GM19035 (cell line): ENCODE measurements around the gene FHL1.
A peak's percentile ranks its signal among the peaks of the same experiment; 100 is the strongest.
"Not testable (repeated sequence)": the region's sequence is repeated elsewhere in the genome, so short reads cannot be mapped to it uniquely, and the experiment has no call there.

Experiments
- ATAC-seq: cut with Tn5 transposase; IDR thresholded peaks from one replicate; pipeline ENCODE4 v1.9.1; 2021; ENCODE audit not compliant: unreplicated experiment

The FHL1 gene

DNA sequence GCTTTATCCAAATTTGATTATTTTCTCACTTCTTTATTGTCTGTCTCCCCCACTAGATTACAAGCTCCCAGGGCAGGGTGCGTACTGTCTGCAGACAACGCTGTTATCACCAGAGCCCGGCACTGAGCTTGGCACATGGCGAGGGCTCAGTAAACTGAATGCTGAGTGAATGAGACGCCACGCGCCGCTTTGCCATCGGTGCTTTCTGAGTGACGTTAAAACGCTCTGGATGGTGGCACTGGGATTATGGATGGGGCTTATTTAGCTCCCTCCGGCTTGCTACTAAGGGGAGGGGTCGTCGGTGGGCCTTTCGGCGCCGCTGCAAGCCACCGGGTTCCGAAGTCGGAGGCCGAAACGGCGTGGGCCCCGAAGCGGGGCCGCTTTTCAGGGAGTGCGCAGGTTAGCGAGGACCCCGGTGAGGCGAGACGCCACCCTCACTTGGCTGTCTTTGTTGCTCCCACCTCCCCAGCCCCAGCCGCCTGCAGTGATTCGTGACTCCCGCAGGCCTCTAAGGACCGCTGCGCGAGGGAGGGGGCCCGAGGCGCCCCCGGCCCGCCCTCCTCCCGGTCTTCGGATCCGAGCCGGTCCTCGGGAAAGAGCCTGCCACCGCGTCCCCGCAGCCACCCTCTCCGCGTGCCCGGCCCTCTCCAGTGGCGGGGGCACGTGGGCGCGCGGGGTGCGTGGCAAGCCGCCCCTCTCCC is 569 bp upstream of the FHL1 start:
- no peak for ATAC-seq

GRCh38 chrX:136147976-136148375 is 643 bp downstream of the FHL1 start:
- no peak for ATAC-seq

DNA sequence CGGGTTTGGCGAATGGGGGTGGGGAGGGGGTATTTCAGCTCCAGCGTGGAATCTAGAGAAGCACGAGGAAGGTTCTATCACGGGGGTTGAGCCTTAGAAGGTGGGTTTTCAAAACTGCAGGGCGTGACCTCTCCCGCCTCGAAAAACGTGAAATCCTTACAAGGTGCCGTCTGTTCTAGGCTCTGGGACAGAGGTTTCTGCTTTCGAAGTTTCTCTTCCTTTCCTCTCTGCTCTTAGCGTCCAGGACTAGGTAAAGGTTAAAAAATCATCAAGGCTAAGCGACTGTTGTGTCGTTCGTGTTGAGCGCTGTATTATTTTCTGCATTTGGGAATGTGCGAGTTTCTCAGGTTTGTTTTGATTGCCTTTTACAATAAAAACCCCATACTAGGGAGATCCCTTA is 1.1 kb downstream of the FHL1 start:
- ATAC-seq = no peak

- ATAC-seq = no peak
Observed at GRCh38 chrX:136154998-136155397, 7.7 kb downstream of the FHL1 start.

DNA sequence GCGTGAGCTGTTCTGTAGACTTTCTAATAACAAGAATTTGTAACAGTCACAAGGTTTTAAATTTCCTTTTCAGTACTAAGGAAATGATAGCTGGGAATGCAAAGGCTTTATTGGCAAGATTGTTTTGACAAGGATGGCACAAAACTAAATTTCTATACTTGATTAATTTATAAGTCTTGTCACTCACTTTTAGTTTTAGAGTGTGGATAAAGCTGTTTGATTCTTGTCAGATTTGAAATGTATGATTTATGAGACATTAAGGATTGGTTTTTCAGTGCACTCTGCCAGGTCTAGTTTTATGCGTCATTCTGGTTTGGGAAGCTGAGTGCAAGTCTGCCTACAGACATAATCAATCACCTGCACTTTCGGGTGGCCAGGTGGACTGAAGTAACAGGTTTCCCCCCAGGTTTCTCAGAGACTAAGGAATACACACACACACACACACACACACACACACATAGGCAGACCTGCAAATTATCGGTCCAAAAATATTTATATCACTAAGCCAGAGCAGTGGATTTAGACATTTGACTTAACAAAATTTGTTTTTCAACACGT is 9.3 kb downstream of the FHL1 start:
- ATAC-seq = no peak

GRCh38 chrX:136157187-136157586 is 9.9 kb downstream of the FHL1 start:
- ATAC-seq = no peak

DNA sequence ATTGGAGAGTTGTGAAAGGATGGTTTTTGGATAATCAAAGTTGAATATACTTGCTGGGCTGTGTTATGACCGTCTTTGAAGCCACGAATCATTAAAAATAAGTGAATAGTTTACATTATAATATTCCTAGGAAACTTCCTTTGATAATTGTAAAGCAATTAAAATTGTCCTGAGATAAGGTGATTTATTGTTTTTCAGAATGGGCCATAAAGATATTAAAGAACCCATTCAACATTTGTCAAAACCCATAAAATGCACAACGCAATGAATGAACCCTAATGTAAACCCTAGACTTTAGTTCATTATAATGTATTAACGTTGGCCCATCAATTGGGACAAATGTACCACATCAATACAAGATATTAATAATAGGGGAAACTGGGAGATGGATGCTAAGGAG is 11.4 kb downstream of the FHL1 start:
- no peak for ATAC-seq

DNA sequence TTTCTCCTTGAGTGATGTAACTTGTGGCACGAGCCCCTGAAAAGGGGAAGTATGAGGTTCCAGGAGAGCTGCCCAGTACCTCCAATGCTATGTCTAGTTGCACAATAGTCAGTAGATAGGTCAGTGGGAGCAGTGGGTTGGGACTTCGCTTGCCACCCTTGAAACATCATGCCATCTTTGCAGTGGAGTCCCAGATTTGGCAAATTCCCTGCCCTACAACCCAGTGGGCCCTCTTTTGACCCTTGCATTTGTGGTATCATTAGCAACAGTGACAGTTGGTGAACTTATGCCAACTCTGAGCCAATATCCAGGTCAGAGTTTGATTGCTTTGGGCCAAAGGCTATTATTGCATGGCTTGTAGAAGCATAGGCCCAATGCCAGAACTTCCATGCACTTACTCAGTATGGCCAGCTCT is 12.3 kb downstream of the FHL1 start:
- ATAC-seq = no peak

DNA sequence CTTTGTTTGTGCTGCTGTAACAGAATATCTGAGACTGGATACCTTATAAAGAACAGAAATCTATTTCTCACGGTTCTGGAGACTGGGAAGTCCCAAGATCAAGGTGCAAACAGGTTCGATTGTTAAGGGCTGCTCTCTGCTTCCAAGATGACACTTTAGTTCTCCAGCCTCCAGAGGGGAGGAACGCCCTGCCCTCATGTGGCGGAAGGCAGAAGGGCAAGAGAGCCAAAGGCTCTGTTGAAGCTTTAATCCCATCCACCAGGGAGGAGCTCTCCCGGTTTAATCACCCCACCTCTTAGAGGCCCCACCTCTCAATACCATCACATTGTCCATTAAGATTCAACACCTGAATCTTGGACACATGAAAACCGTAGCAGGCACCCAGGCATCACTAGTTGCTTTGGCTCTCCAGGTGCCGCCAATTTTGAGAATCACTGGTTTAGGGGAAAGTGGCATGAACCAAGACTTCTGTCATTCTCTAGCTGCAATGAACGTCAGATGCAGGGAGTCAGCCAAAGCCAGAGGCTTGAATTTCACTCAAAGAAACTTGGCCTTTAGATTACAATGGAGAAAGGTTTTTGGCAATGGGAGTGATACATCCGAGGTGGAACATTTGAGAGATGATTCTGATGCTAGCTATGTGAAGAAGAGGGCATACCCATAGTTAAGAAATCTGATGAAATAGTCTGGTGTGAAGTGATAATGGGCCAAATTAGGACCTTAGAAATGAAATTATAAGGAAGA is 15.7 kb downstream of the FHL1 start:
- ATAC-seq = peak; percentile 59

DNA sequence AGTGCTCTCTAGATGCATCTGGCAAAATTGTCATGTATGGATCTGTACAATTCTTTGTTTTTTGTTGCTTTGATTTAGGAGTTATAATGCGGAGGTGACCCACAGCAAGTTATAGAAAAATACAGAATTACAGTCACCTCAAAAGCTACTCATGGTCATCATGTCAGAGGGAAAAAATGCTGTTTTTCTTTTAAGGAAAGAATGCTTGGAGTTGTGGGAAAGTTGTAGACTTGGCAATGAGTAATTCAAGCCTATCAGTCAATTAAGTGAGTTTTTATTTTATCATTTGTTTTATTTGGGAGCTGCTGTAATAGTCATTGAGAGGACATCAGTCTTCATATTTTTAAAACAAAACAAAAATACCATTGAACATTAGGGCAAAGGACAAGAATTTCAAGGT is 16.4 kb downstream of the FHL1 start:
- ATAC-seq = no peak

- no peak for ATAC-seq
Observed at GRCh38 chrX:136165406-136165805, 18.1 kb downstream of the FHL1 start.

GRCh38 chrX:136166221-136166855 is 19.0 kb downstream of the FHL1 start:
- ATAC-seq = no peak

GRCh38 chrX:136167989-136168388 is 20.7 kb downstream of the FHL1 start:
- ATAC-seq = not testable (repeated sequence)

GRCh38 chrX:136168929-136169735 is 21.8 kb downstream of the FHL1 start:
- no peak for ATAC-seq

GRCh38 chrX:136170139-136170800 is 22.9 kb downstream of the FHL1 start:
- no peak for ATAC-seq

GRCh38 chrX:136171420-136171819 is 24.1 kb downstream of the FHL1 start:
- ATAC-seq = no peak

DNA sequence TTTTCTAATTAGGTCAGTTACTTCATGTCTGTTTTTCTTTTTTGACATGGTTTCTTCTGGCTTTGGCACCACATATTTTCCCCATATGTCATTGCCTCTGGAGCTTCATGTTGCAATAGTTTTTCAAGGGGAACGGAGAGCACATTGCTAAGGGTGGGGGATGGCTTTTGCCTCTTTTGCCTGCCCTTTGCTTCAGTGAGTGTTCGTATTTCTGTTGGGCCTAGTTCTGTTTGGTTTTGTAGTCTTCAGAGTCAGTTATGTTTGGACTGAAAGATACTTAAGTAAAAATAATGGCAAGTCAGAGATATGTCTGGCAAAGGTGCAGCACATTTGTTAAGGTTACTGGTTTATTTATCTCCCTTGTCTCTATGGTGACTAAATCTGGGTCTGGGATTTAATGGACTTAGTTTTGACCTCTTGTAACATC is 29.1 kb downstream of the FHL1 start:
- no peak for ATAC-seq

- no peak for ATAC-seq
Observed at GRCh38 chrX:136179133-136179532, 31.8 kb downstream of the FHL1 start.

GRCh38 chrX:136182414-136182813 is 35.1 kb downstream of the FHL1 start:
- ATAC-seq = no peak

DNA sequence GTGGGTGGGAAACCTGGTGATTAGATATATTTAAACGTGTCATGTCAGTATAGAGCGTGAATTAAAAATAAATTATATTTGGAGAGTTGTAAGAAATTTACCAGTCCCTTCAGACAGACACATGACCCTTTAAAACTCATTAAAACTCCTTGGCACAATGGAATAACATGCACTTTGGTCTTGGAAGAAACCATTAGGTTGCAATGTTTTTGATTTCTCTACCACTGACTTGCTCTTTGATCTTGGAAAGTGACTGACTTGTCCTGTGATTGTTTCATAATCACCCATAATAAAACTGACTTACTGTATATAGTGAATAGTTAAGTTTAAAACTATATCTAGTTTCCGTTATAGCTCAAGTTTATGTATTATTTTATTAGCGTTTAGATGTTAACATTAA is 35.8 kb downstream of the FHL1 start:
- ATAC-seq = no peak
